K562 (cell line): ENCODE results near the gene FBP2. TPM values are rescaled to one million over a fixed set of nuclear protein-coding genes. Genes with fewer than 3 reads are reported as not detected.

Source experiments
- ATAC-seq: fragments of 200-7000 bp; cut with Tn5 transposase; 3 replicates; pipeline ENCODE4 v1.9.1; 2020; ENCODE audit warnings: moderate library complexity
- BruUV-seq: library from RNA; stranded (reverse); fragments of 400-500 nt; replicated peaks from 2 replicates; lab custom pipeline; 2021; lab: Mats Ljungman, UMichigan
- CTCF ChIA-PET: fragments of 300-600 bp; formaldehyde crosslinking; extraction: SDS; loops from one replicate; lab custom pipeline; 2021; ENCODE audit warnings: low intra/inter-chr PET ratio; lab: Yijun Ruan, JAX
- POLR2A ChIA-PET: fragments of 300-600, 350-650 bp; sonication (Branson Sonifier 250); formaldehyde crosslinking; extraction: SDS; loops from one replicate; lab custom pipeline; 2021; ENCODE audit warnings: antibody characterized with exemption, inconsistent platforms; lab: Yijun Ruan, JAX
- DNase-seq, 4 experiments: peaks; one replicate each; pipeline versions ENCODE4 v3.0.0 to v3.0.0-alpha.2; 2011 to 2018; ENCODE audit warnings: low spot score in 3 of 4, mixed read lengths in 3 of 4; ENCODE audit errors: extremely low read depth in 1 of 4
- FAIRE-seq: peaks from 2 replicates; lab custom pipeline; 2011; peaks lifted over from hg19 to GRCh38; lab: Jason Lieb, UNC
- H2AFZ ChIP-seq: 2 replicates; pipeline ENCODE4 v1.6.0; 2011; ENCODE audit warnings: low read depth, low read length, control low read depth, inconsistent platforms
- H3K27ac ChIP-seq: fragments of 200-600 bp; 3 replicates; pipeline ENCODE4 v1.8.0; 2011; ENCODE audit warnings: low read depth, mild to moderate bottlenecking, control low read depth, inconsistent platforms, low read length, moderate library complexity, mixed read lengths; ENCODE audit errors: extremely low read depth
- H3K27me3 ChIP-seq, 2 experiments: fragments of 300-600 bp in 1 of 2; 2 replicates in 1 of 2; 3 replicates in 1 of 2; pipeline versions ENCODE4 v1.6.0 to v1.8.0; 2011; ENCODE audit warnings: inconsistent platforms in 2 of 2, low read length in 2 of 2, mild to moderate bottlenecking in 1 of 2, mixed read lengths in 1 of 2, moderate library complexity in 1 of 2; ENCODE audit not compliant: control insufficient read depth in 2 of 2, insufficient read depth in 2 of 2
- H3K36me3 ChIP-seq: fragments of 300-600 bp; 3 replicates; pipeline ENCODE4 v1.8.0; 2011; ENCODE audit warnings: mild to moderate bottlenecking, low read length, inconsistent platforms; ENCODE audit not compliant: control insufficient read depth, insufficient read depth
- H3K4me1 ChIP-seq, 2 experiments: fragments of 200-600 bp in 1 of 2; replicated peaks in 1 of 2; 2 replicates in 1 of 2; 3 replicates in 1 of 2; pipeline versions ENCODE4 v1.5.1 to v1.8.0; 2011; ENCODE audit warnings: inconsistent platforms in 2 of 2, low read length in 2 of 2, mild to moderate bottlenecking in 1 of 2, mixed read lengths in 1 of 2, moderate library complexity in 1 of 2; ENCODE audit not compliant: control insufficient read depth in 2 of 2, insufficient read depth in 2 of 2
- H3K4me2 ChIP-seq: 2 replicates; pipeline ENCODE4 v1.6.1; 2011; ENCODE audit warnings: low read length, control low read depth, inconsistent platforms, mixed read lengths; ENCODE audit not compliant: insufficient read depth
- H3K4me3 ChIP-seq: fragments of 200-600 bp; sonication (generic), shearing (Covaris generic); 2 replicates; pipeline ENCODE4 v1.5.1; 2016; ENCODE audit warnings: control low read depth, inconsistent platforms
- H3K79me2 ChIP-seq: fragments of 200-600 bp; 3 replicates; pipeline ENCODE4 v1.8.0; 2011; ENCODE audit warnings: low read length, inconsistent platforms; ENCODE audit not compliant: control insufficient read depth, insufficient read depth
- H3K9ac ChIP-seq, 2 experiments: 2 replicates each; pipeline versions ENCODE4 v1.6.0 to v1.6.1; 2011; ENCODE audit warnings: low read depth in 2 of 2, low read length in 2 of 2, control low read depth in 1 of 2, inconsistent platforms in 1 of 2, mild to moderate bottlenecking in 1 of 2, mixed read lengths in 1 of 2; ENCODE audit not compliant: insufficient read depth in 1 of 2
- H3K9me1 ChIP-seq: one replicate; pipeline ENCODE4 v1.6.0; 2011; ENCODE audit warnings: inconsistent platforms, mild to moderate bottlenecking, low read length, moderate library complexity; ENCODE audit not compliant: control insufficient read depth, insufficient read depth
- H3K9me3 ChIP-seq: replicated peaks from 2 replicates; pipeline ENCODE4 v1.5.1; 2011; ENCODE audit warnings: low read depth, low read length, inconsistent platforms; ENCODE audit not compliant: control insufficient read depth, insufficient read depth
- H4K20me1 ChIP-seq: replicated peaks from 2 replicates; pipeline ENCODE4 v1.6.1; 2011; ENCODE audit warnings: low read length, inconsistent platforms, mixed read lengths; ENCODE audit not compliant: control insufficient read depth, insufficient read depth
- ELK1 ChIP-seq: sonication (generic); formaldehyde crosslinking; IDR thresholded peaks from 2 replicates; pipeline ENCODE4 v1.8.1; 2022; ENCODE audit warnings: missing genetic modification reagents
- GABPB2 ChIP-seq: fragments of 250-450 bp; sonication (Bioruptor Pico); conservative IDR thresholded peaks from 2 replicates; pipeline ENCODE4 v1.5.1; 2021; ENCODE audit warnings: mild to moderate bottlenecking
- KDM2B ChIP-seq: fragments of 250-450 bp; sonication (Bioruptor Pico); IDR thresholded peaks from 2 replicates; pipeline ENCODE4 v1.8.0; 2021; ENCODE audit warnings: mild to moderate bottlenecking, moderate library complexity
- MCM5 ChIP-seq: fragments of 450-650 bp; IDR thresholded peaks from 2 replicates; pipeline ENCODE4 v1.6.1; 2016; ENCODE audit warnings: low read depth
- SOX6 ChIP-seq: fragments of 450-650 bp; IDR thresholded peaks from 2 replicates; pipeline ENCODE4 v1.6.1; 2014; ENCODE audit warnings: mild to moderate bottlenecking
- ZFPM2 ChIP-seq: fragments of 250-450 bp; sonication (Bioruptor Pico); IDR thresholded peaks from 2 replicates; pipeline ENCODE4 v1.5.1; 2022; ENCODE audit warnings: mild to moderate bottlenecking
- ZNF274 ChIP-seq: IDR thresholded peaks from 2 replicates; pipeline ENCODE4 v1.6.1; 2011; ENCODE audit warnings: low read depth, mild to moderate bottlenecking, low read length, moderate library complexity, borderline replicate concordance
- WGBS: fragments of 100-300 bp; shearing (Covaris generic); methylation state at CpG from one replicate; pipeline ENCODE4 v1.1.6; 2016; ENCODE audit warnings: low coverage, mixed read lengths; ENCODE audit not compliant: insufficient coverage; ENCODE audit errors: missing lambda C conversion rate; 5-methylcytosine and 5-hydroxymethylcytosine counted together
- in situ Hi-C: fragments of 300-500 bp; cut with MboI; formaldehyde crosslinking; loops from 4 replicates; pipeline ENCODE4 v1.15.0; 2018; ENCODE audit warnings: inconsistent platforms, mixed read lengths
- intact Hi-C: fragments of 100-400 bp; cut with micrococcal nuclease; formaldehyde crosslinking; loops from 2 replicates; pipeline ENCODE4 v1.14.2; 2022
- polyA plus RNA-seq, 8 experiments: library from polyadenylated mRNA; depleted of rRNA in 4 of 8; stranded (reverse) in 5 of 8; unstranded in 3 of 8; fragments of >200 nt; fragmentation: Nextera tagmentation in 2 of 8; fragmentation: Illumina TruSeq in 1 of 8; extraction: Ambion mirVana in 2 of 8; extraction: Trizol in 1 of 8; gene quantifications; 2 replicates each; pipeline versions ENCODE4 v1.2.1 to v1.2.3, GENCODE V29; 2011 to 2014; ENCODE audit warnings: inconsistent platforms in 1 of 8, missing spikeins in 1 of 8
- total RNA-seq, 7 experiments: library from RNA; depleted of rRNA in 6 of 7; stranded (reverse); fragments of >200 nt in 6 of 7; fragmentation: Illumina TruSeq in 2 of 7; extraction: Trizol in 2 of 7; gene quantifications; 2 replicates each; pipeline versions ENCODE4 v1.2.1 to v1.2.3, GENCODE V29; 2011 to 2021; ENCODE audit warnings: low replicate concordance in 1 of 7

Gene FBP2
- total and polyA plus RNA-seq, 9 of the 15 experiments (the other 6 are each of a cell fraction or from before 2014, with no cell fraction given), result 0.06 TPM; not detected in 7

DNA sequence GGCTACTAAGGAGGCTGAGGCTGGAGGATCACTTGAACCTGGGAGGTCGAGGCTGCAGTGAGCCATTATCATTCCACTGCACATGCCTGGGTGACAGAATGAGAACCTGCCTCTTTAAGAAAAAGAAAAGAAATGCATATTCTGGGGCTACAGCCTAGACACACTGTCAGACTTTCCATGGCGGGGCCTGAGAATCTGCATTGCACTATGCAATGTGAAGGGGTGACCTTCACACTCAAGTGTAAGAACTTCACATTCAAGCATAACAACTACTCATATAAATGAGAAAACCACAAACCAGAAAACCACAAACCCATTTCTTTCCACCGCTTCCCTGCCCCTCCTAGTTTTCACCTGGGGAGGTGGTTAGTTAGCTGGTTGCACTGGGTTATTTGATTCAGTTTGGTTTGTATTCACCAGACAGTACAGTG is 18.0 kb upstream of the FBP2 start (continued):
- TF ChIP-seq SOX6, result no peak

DNA sequence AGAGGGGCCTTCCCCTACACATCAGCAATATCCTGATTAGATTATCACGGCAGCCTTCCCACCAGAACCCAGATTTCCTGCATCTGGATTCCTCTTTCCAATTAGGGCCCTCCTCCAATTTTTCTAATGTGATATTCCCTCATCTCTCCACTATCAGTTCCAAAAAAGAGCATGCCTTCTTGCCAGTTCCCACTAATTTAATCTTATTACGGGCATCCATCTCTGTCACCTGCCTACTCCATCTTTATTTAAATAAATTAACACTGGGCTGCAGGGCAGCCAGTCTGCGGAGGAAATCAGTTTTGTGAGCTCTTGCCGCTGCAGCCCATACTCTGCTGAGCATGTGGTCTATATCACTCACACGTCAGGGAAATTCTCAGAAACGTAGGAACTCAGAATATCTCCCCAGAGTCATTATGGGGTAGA is 16.6 kb upstream of the FBP2 start:
- in situ Hi-C loops, result no loop called here
- no peak for FAIRE-seq

More for the DNA sequence above, 16.6 kb upstream of the FBP2 start:
- Histone ChIP-seq H3K36me3 (no peaks in the 10 kb centered on the region), H3K79me2 (no peaks in the 10 kb centered on the region), H3K9ac (no peak overlapping the region), H2AFZ (no peak overlapping the region), H3K27ac (no peak overlapping the region), H3K4me3 (no peak overlapping the region), H3K4me2 (no peak overlapping the region), H3K9me1 (no peaks in the 10 kb centered on the region), H3K27me3 (peaks cover 25 to 70% of the 10 kb centered on the region in 2 experiments), H3K9me3 (no peaks in the 10 kb centered on the region), H4K20me1 (no peaks in the 10 kb centered on the region), H3K4me1 (0 out of 5 replicates have a peak, but pooled peaks cover 0 to 3% of the 10 kb centered on the region in 2 experiments)
- no TSS peak for BruUV-seq
- intact Hi-C loops, result no loop called here
- POLR2A ChIA-PET, result interaction anchor here (0.7 kb wide), 1 partner anchor 569 kb away, joined by 4 read pairs; no protein-coding TSS in a partner anchor
- TF ChIP-seq ZFPM2 (CRISPR knock-in tag) (no peak), ELK1 (CRISPR knock-in tag) (no peak), GABPB2 (CRISPR knock-in tag) (no peak), MCM5 (no peak), KDM2B (CRISPR knock-in tag) (no peak), ZNF274 (no peak)
- 7% methylated on average over 6 of the region's 6 CpGs for WGBS
- ATAC-seq, result no peak
- CTCF ChIA-PET, result no interaction called here
- no peak for DNase-seq
